HepG2 (cell line): ENCODE data around the gene ZSWIM7. TPM values are rescaled to one million over a fixed set of nuclear protein-coding genes. Genes with fewer than 3 reads are reported as not detected.

ENCODE experiments used
- CC2D1A ChIP-seq: sonication (generic); formaldehyde crosslinking; IDR thresholded peaks from 2 replicates; pipeline ENCODE4 v1.8.1; 2023; ENCODE audit warnings: mild to moderate bottlenecking, missing genetic modification reagents
- FOXK1 ChIP-seq: sonication (generic); formaldehyde crosslinking; IDR thresholded peaks from 2 replicates; pipeline ENCODE4 v1.4.0; 2020; ENCODE audit warnings: low read depth, missing genetic modification reagents, borderline replicate concordance
- GZF1 ChIP-seq: sonication (generic); formaldehyde crosslinking; IDR thresholded peaks from 2 replicates; pipeline ENCODE4 v1.5.1; 2020; ENCODE audit warnings: mild to moderate bottlenecking, missing genetic modification reagents
- HNRNPH1 ChIP-seq: fragments of 200-400 bp; formaldehyde crosslinking; optimal IDR thresholded peaks from 2 replicates; pipeline ENCODE3; 2017; ENCODE audit warnings: mild to moderate bottlenecking, low read depth, low read length
- KDM4B ChIP-seq: sonication (generic); formaldehyde crosslinking; IDR thresholded peaks from 2 replicates; pipeline ENCODE4 v1.4.0; 2020; ENCODE audit warnings: missing genetic modification reagents
- KMT2A ChIP-seq: sonication (generic); formaldehyde crosslinking; IDR thresholded peaks from 2 replicates; pipeline ENCODE4 v1.4.0; 2020; ENCODE audit warnings: missing genetic modification reagents
- MIER2 ChIP-seq: IDR thresholded peaks from 2 replicates; pipeline ENCODE4 v1.6.1; 2016; ENCODE audit warnings: missing biosample characterization, missing genetic modification reagents
- MTA3 ChIP-seq: sonication (generic); formaldehyde crosslinking; IDR thresholded peaks from 2 replicates; pipeline ENCODE4 v1.4.0; 2020; ENCODE audit warnings: missing genetic modification reagents
- MTF1 ChIP-seq: sonication (generic); formaldehyde crosslinking; IDR thresholded peaks from 2 replicates; pipeline ENCODE4 v1.5.0; 2020; ENCODE audit warnings: missing genetic modification reagents
- MYNN ChIP-seq: sonication (generic); formaldehyde crosslinking; IDR thresholded peaks from 2 replicates; pipeline ENCODE4 v1.4.0; 2020; ENCODE audit warnings: mild to moderate bottlenecking, low read depth, missing genetic modification reagents
- NFE2 ChIP-seq: sonication (generic); formaldehyde crosslinking; IDR thresholded peaks from 2 replicates; pipeline ENCODE4 v1.4.0; 2020; ENCODE audit warnings: missing genetic modification reagents
- PHF21A ChIP-seq: sonication (generic); formaldehyde crosslinking; IDR thresholded peaks from 2 replicates; pipeline ENCODE4 v1.5.0; 2020; ENCODE audit warnings: mild to moderate bottlenecking, missing genetic modification reagents
- POLR2AphosphoS2 ChIP-seq: IDR thresholded peaks from 2 replicates; pipeline ENCODE4 v1.6.1; 2011; ENCODE audit warnings: low read depth, low read length, improper control_type of control experiment
- REXO4 ChIP-seq: sonication (generic); formaldehyde crosslinking; IDR thresholded peaks from 2 replicates; pipeline ENCODE4 v1.8.0; 2022; ENCODE audit warnings: missing genetic modification reagents, mild to moderate bottlenecking, borderline replicate concordance
- SMC3 ChIP-seq: IDR thresholded peaks from 2 replicates; pipeline ENCODE4 v1.6.1; 2011; ENCODE audit warnings: low read length, improper control_type of control experiment
- SRY ChIP-seq: sonication (generic); formaldehyde crosslinking; IDR thresholded peaks from 2 replicates; pipeline ENCODE4 v1.8.0; 2022; ENCODE audit warnings: mild to moderate bottlenecking, missing genetic modification reagents
- TSC22D2 ChIP-seq: sonication (generic); formaldehyde crosslinking; IDR thresholded peaks from 2 replicates; pipeline ENCODE4 v1.5.1; 2020; ENCODE audit warnings: missing genetic modification reagents, mild to moderate bottlenecking, borderline replicate concordance
- ZFP82 ChIP-seq: sonication (generic); formaldehyde crosslinking; IDR thresholded peaks from 2 replicates; pipeline ENCODE4 v1.5.1; 2020; ENCODE audit warnings: mild to moderate bottlenecking, missing genetic modification reagents, borderline replicate concordance
- ZNF207 ChIP-seq: fragments of 450-650 bp; IDR thresholded peaks from 2 replicates; pipeline ENCODE4 v1.6.1; 2016; ENCODE audit warnings: antibody characterized with exemption, borderline replicate concordance
- ZNF83 ChIP-seq: sonication (generic); formaldehyde crosslinking; IDR thresholded peaks from 2 replicates; pipeline ENCODE4 v1.4.0; 2020; ENCODE audit warnings: missing genetic modification reagents, mild to moderate bottlenecking, borderline replicate concordance
- ZSCAN9 ChIP-seq: IDR thresholded peaks from 2 replicates; pipeline ENCODE4 v1.6.1; 2016; ENCODE audit warnings: borderline replicate concordance
- polyA plus RNA-seq, 8 experiments: library from polyadenylated mRNA; depleted of rRNA in 3 of 8; stranded (reverse) in 7 of 8; unstranded in 1 of 8; fragments of >200 nt; fragmentation: Illumina TruSeq in 4 of 8; extraction: Trizol in 4 of 8; gene quantifications; 2 replicates each; pipeline versions ENCODE4 v1.2.1 to v1.2.3, GENCODE V29; 2011 to 2016; ENCODE audit warnings: low read depth in 4 of 8, missing spikeins in 1 of 8, mixed read lengths in 1 of 8; ENCODE audit not compliant: insufficient read depth in 1 of 8
- total RNA-seq, 5 experiments: library from RNA; depleted of rRNA; stranded (reverse); fragments of >200 nt; fragmentation: Illumina TruSeq; extraction: Trizol; gene quantifications; 2 replicates each; pipeline ENCODE4 v1.2.3, GENCODE V29; 2016; ENCODE audit warnings: low read depth in 1 of 5
- TF ChIP-seq, protein P1 (sequence below): sonication (generic); formaldehyde crosslinking; IDR thresholded peaks from 2 replicates; pipeline ENCODE4 v1.4.0; 2020; ENCODE audit warnings: missing genetic modification reagents
- TF ChIP-seq, protein P2 (sequence below): IDR thresholded peaks from 2 replicates; pipeline ENCODE4 v1.6.1; 2018; ENCODE audit warnings: missing genetic modification reagents, mild to moderate bottlenecking, missing compliant biosample characterization
- TF ChIP-seq, protein P3 (sequence below): sonication (generic); formaldehyde crosslinking; conservative IDR thresholded peaks from 2 replicates; pipeline ENCODE4 v1.8.0; 2022; ENCODE audit warnings: mild to moderate bottlenecking, moderate library complexity, missing genetic modification reagents
- TF ChIP-seq, protein P4 (sequence below): sonication (generic); formaldehyde crosslinking; IDR thresholded peaks from 2 replicates; pipeline ENCODE4 v1.4.0; 2020; ENCODE audit warnings: mild to moderate bottlenecking, missing genetic modification reagents
- TF ChIP-seq, protein P5 (sequence below): sonication (generic); formaldehyde crosslinking; IDR thresholded peaks from 2 replicates; pipeline ENCODE4 v1.4.0; 2020; ENCODE audit warnings: mild to moderate bottlenecking, low read depth, missing genetic modification reagents

Gene ZSWIM7
- total and polyA plus RNA-seq, 2 of the 13 experiments (the other 11 are each of a cell fraction or from before 2014, with no cell fraction given) = 13.1 to 28.1 TPM

DNA sequence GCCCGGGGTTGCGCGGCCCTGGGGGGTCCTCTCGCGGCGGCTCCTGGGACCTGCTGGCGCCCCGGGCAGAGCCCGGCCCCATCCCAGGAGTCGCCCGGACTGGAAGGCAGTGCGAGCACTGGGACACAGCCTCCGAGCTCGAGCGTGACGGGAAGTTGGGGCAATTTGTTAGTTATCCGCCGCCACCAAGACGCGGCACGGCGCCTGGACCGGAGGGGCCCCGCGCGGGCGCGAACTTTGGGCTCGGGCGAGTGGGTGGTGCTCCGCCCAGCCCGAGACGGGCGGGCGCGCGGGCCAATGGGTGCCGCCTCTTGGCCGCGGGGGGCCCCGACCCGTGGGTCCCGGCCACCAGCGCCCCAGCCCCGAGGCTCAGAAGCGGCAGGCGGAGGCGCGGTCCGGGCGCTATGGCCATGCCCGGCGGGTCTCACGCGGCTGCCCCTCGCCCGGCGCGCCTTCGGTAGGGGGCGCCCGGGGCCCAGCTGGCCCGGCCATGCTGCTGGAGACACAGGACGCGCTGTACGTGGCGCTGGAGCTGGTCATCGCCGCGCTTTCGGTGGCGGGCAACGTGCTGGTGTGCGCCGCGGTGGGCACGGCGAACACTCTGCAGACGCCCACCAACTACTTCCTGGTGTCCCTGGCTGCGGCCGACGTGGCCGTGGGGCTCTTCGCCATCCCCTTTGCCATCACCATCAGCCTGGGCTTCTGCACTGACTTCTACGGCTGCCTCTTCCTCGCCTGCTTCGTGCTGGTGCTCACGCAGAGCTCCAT, 54.6 kb downstream of the ZSWIM7 start, which contains the start of gene ADORA2B (continued):
- TF ChIP-seq ZNF83 (CRISPR knock-in tag) (peak; percentile 62; the same call in 1 of the 2 replicates), ZSCAN9 (CRISPR knock-in tag) (peak; percentile 52; the same call in 1 of the 2 replicates), FOXK1 (CRISPR knock-in tag) (peak; percentile 42; the same call in 1 of the 2 replicates), POLR2AphosphoS2 (no peak), CC2D1A (CRISPR knock-in tag) (no peak), ZNF207 (no peak), HNRNPH1 (no peak), REXO4 (CRISPR knock-in tag) (no peak), PHF21A (CRISPR knock-in tag) (peak; percentile 51), KDM4B (CRISPR knock-in tag) (no peak), GZF1 (peak; percentile 56; the same call in 1 of the 2 replicates), KMT2A (CRISPR knock-in tag) (peak; percentile 63), MYNN (CRISPR knock-in tag) (no peak), NFE2 (CRISPR knock-in tag) (0 out of 2 replicates have a peak, but pooled peaks have one; percentile 21), MTF1 (no peak), TSC22D2 (peak; percentile 80; the same call in 1 of the 2 replicates), SMC3 (no peak; the same call in 1 of the 2 replicates), SRY (CRISPR knock-in tag) (peak; percentile 79), MIER2 (CRISPR knock-in tag) (no peak), ZFP82 (CRISPR knock-in tag) (peak; percentile 90; the same call in 1 of the 2 replicates), MTA3 (no peak)
- TF ChIP-seq, protein P1, sequence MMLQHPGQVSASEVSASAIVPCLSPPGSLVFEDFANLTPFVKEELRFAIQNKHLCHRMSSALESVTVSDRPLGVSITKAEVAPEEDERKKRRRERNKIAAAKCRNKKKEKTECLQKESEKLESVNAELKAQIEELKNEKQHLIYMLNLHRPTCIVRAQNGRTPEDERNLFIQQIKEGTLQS (CRISPR knock-in tag) = peak; percentile 26; the same call in 1 of the 2 replicates
- TF ChIP-seq, protein P2, sequence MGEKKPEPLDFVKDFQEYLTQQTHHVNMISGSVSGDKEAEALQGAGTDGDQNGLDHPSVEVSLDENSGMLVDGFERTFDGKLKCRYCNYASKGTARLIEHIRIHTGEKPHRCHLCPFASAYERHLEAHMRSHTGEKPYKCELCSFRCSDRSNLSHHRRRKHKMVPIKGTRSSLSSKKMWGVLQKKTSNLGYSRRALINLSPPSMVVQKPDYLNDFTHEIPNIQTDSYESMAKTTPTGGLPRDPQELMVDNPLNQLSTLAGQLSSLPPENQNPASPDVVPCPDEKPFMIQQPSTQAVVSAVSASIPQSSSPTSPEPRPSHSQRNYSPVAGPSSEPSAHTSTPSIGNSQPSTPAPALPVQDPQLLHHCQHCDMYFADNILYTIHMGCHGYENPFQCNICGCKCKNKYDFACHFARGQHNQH = peak; percentile 61; the same call in 1 of the 2 replicates
- TF ChIP-seq, protein P3, sequence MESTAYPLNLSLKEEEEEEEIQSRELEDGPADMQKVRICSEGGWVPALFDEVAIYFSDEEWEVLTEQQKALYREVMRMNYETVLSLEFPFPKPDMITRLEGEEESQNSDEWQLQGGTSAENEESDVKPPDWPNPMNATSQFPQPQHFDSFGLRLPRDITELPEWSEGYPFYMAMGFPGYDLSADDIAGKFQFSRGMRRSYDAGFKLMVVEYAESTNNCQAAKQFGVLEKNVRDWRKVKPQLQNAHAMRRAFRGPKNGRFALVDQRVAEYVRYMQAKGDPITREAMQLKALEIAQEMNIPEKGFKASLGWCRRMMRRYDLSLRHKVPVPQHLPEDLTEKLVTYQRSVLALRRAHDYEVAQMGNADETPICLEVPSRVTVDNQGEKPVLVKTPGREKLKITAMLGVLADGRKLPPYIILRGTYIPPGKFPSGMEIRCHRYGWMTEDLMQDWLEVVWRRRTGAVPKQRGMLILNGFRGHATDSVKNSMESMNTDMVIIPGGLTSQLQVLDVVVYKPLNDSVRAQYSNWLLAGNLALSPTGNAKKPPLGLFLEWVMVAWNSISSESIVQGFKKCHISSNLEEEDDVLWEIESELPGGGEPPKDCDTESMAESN (CRISPR knock-in tag) = peak; percentile 63; the same call in 1 of the 2 replicates
- TF ChIP-seq, protein P4, sequence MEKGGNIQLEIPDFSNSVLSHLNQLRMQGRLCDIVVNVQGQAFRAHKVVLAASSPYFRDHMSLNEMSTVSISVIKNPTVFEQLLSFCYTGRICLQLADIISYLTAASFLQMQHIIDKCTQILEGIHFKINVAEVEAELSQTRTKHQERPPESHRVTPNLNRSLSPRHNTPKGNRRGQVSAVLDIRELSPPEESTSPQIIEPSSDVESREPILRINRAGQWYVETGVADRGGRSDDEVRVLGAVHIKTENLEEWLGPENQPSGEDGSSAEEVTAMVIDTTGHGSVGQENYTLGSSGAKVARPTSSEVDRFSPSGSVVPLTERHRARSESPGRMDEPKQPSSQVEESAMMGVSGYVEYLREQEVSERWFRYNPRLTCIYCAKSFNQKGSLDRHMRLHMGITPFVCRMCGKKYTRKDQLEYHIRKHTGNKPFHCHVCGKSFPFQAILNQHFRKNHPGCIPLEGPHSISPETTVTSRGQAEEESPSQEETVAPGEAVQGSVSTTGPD (CRISPR knock-in tag) = peak; percentile 70; the same call in 1 of the 2 replicates
- TF ChIP-seq, protein P5, sequence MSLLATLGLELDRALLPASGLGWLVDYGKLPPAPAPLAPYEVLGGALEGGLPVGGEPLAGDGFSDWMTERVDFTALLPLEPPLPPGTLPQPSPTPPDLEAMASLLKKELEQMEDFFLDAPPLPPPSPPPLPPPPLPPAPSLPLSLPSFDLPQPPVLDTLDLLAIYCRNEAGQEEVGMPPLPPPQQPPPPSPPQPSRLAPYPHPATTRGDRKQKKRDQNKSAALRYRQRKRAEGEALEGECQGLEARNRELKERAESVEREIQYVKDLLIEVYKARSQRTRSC (CRISPR knock-in tag) = 0 out of 2 replicates have a peak, but pooled peaks have one; percentile 40
